Gastrocnemius medialis (tissue), 4 donors: Measurements from ENCODE around the gene PRAC1.

Experiments used
- CTCF ChIP-seq, 5 experiments: fragments of 450-650 bp in 3 of 5; fragments of 200-600 bp in 2 of 5; sonication (generic) in 2 of 5; IDR thresholded peaks in 4 of 5; conservative IDR thresholded peaks in 1 of 5; 1 replicate in 4 of 5; 2 replicates in 1 of 5; pipeline ENCODE4 v1.5.1; 2016 to 2019; ENCODE audit warnings: antibody characterized with exemption in 5 of 5, mild to moderate bottlenecking in 3 of 5, moderate library complexity in 3 of 5
- POLR2A ChIP-seq, 2 donors: fragments of 450-650 bp; IDR thresholded peaks; one replicate each; pipeline ENCODE4 v1.6.1; 2017; ENCODE audit warnings: antibody characterized with exemption in 2 of 2, mild to moderate bottlenecking in 2 of 2, moderate library complexity in 2 of 2

DNA sequence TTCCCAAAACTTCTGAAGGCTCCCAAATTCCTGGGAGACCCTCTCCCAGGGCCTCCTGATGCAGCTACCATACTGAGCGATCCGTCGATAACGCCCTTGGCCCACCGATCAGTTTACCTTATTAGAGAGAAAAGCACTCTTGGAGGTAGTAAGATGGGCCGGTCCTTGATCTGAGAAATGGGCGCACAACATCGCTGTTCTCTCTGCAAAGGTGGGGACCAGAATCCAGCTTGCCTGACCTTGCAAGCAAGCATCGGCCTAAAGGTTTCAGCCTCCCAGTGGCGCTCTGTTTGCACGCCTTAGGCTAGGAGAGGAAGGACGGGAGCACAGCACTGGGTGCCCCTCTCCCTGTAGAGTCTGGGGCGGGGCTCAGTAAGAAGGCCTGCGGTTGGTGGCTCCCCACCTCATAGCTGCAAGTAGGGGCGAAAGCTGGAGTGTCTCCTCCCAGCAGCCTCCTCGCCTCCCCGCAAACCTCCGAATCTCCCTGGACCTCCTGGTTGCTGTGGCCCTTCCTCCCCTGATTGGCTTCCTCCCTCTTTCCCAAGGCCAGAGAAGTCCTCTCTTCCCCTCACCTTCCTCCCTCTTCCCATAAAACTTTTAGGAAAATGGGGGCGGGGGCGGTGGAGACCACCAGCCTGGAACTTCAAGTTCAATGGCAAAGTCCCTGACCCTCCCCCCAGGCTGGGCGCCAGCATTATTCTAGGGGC, at the start of gene PRAC1:
- TF ChIP-seq CTCF (IDR thresholded peaks at IDR 0.05 in 4 of 5, conservative IDR thresholded peaks at IDR 0.05 in 1 of 5) (no peak), POLR2A (IDR thresholded peaks at IDR 0.05) (no peak)
